Activated naive CD8-positive, alpha-beta T cell treated with anti-CD3 and anti-CD28 coated beads, Interleukin-2, amount 10 ng/mL, durations not matched to agents 7 days and 5 days (primary cell): ENCODE data around the gene PGAP6. TPM values are rescaled to one million over a fixed set of nuclear protein-coding genes. Genes with fewer than 3 reads are reported as not detected.

Experiments
- ATAC-seq: fragments of 150-1000 bp; cut with Tn5 transposase; one replicate; pipeline ENCODE4 v1.10.0; 2021; ENCODE audit warnings: low read depth, moderate library complexity
- POLR2A ChIA-PET: fragments of 350-600 bp; sonication (Branson Sonifier 250); formaldehyde crosslinking; loops from one replicate; lab custom pipeline; 2021; ENCODE audit warnings: antibody characterized with exemption; lab: Charles Lee
- DNase-seq: peaks from one replicate; pipeline ENCODE4 v3.0.0; 2021
- H3K27ac Mint-ChIP-seq: one replicate; pipeline ENCODE4 v1.8.0; 2022; ENCODE audit warnings: mild to moderate bottlenecking, mixed read lengths
- H3K27me3 Mint-ChIP-seq: one replicate; pipeline ENCODE4 v1.8.0; 2022; ENCODE audit warnings: mild to moderate bottlenecking, moderate library complexity, mixed read lengths
- H3K36me3 Mint-ChIP-seq: one replicate; pipeline ENCODE4 v1.8.0; 2021; ENCODE audit warnings: mild to moderate bottlenecking, mixed read lengths
- H3K4me1 Mint-ChIP-seq: one replicate; pipeline ENCODE4 v1.8.0; 2021; ENCODE audit warnings: mixed read lengths
- H3K4me3 Mint-ChIP-seq: one replicate; pipeline ENCODE4 v1.8.0; 2022; ENCODE audit warnings: mild to moderate bottlenecking, moderate library complexity, mixed read lengths
- H3K9me3 Mint-ChIP-seq: one replicate; pipeline ENCODE4 v1.8.0; 2021; ENCODE audit warnings: mixed read lengths
- total RNA-seq, 2 experiments: library from RNA; stranded (reverse); gene quantifications; one replicate each; pipeline ENCODE4 v1.2.3, GENCODE V29; 2021

The PGAP6 gene
- total RNA-seq, 2 experiments from 2014 or later = 58.9 to 59.0 TPM

DNA sequence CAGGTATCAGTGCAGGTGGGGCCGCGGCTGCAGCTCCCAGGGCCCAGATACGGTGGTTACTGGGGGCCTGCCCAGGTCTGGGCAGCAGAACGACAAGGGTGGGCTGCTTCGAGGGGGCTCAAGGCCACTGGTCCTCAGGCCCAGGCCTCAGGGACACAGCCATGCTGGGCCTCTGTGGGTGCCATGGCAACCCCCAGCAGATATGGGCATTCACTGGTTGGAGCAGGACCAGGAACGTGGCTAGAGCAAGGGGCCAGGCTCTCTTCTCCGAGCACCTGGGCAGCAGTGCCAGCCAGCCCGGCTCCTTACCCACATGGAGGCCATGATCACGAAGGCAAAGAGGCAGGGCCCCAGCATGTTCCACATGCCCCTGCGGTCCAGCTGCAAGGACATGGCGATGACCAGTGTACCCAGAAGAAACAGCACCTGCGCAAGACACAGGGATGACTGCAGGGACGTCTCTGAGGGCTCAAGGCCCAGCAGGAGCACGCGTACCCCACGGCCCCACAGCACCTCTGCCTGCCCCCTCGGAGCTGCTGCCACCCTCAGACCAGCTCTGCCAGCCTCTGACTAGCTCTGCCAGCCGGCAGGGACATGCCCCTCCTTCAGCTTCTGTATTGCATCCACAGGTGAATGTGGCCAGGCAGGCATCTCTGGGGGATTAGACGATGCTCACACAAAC lies 9.3 kb downstream of the PGAP6 start:
- DNase-seq (no peak), ATAC-seq (no peak)
- Mint-ChIP-seq H3K4me1 (peaks cover 5% of the 10 kb centered on the region), H3K27me3 (no peaks in the 10 kb centered on the region), H3K9me3 (no peaks in the 10 kb centered on the region), H3K27ac (no peak overlapping the region), H3K4me3 (no peak overlapping the region), H3K36me3 (peaks cover 6% of the 10 kb centered on the region)
- POLR2A ChIA-PET = interaction anchor here (0.6 kb wide), 1 partner anchor 1652 kb away, joined by 3 read pairs; no protein-coding TSS in a partner anchor

GRCh38 chr16:371515-372301 lies 10.1 kb downstream of the PGAP6 start:
- peak overlapping the region; percentile 65 for H3K27ac Mint-ChIP-seq
- H3K36me3 Mint-ChIP-seq = peaks cover 9% of the 10 kb centered on the region
- peak overlapping the region; percentile 19 for H3K4me3 Mint-ChIP-seq
- POLR2A ChIA-PET = interaction anchor here (0.6 to 2.1 kb wide), 4 partner anchors 9 to 1653 kb away, joined by 3 to 27 read pairs (median 6); partner anchors contain the start of genes DECR2 and PGAP6
- ATAC-seq (no peak), DNase-seq (no peak)
- H3K9me3 Mint-ChIP-seq = no peaks in the 10 kb centered on the region
- no peaks in the 10 kb centered on the region for H3K27me3 Mint-ChIP-seq
- H3K4me1 Mint-ChIP-seq = peaks cover 5% of the 10 kb centered on the region

- no peak for ATAC-seq
Observed at GRCh38 chr16:370979-371514, 10.7 kb downstream of the PGAP6 start.

GRCh38 chr16:370443-370842 lies 11.3 kb downstream of the PGAP6 start, which contains the start of gene MRPL28:
TSS of gene MRPL28 (minus strand) at chr16:370538. CDS start at chr16:370218, 320 bp downstream.
- H3K27ac Mint-ChIP-seq = peak within 1 kb of the TSS; percentile 93
- ATAC-seq (peak; percentile 97), DNase-seq (peak; percentile 91)
- H3K27me3 Mint-ChIP-seq = no peaks in the 10 kb centered on the region
- POLR2A ChIA-PET = interaction anchor here (0.9 to 2.1 kb wide), 6 partner anchors 8 to 198 kb away, joined by 5 to 27 read pairs (median 6); partner anchors contain the start of genes DECR2 and PGAP6
- no peaks in the 10 kb centered on the region for H3K9me3 Mint-ChIP-seq
- peaks cover 5% of the 10 kb centered on the region for H3K4me1 Mint-ChIP-seq
- H3K4me3 Mint-ChIP-seq = peak within 1 kb of the TSS; percentile 89
- H3K36me3 Mint-ChIP-seq = peaks cover 9% of the 10 kb centered on the region

More at GRCh38 chr16:370979-371514, 10.7 kb downstream of the PGAP6 start:
- Mint-ChIP-seq H3K4me1 (peaks cover 5% of the 10 kb centered on the region), H3K27me3 (no peaks in the 10 kb centered on the region), H3K27ac (peak overlapping the region; percentile 93), H3K4me3 (peak overlapping the region; percentile 89), H3K36me3 (peaks cover 9% of the 10 kb centered on the region), H3K9me3 (no peaks in the 10 kb centered on the region)
- POLR2A ChIA-PET = interaction anchor here (0.6 to 2.1 kb wide), 7 partner anchors 9 to 304 kb away, joined by 3 to 27 read pairs (median 5); partner anchors contain the start of genes DECR2, PGAP6 and RHBDL1
- DNase-seq = no peak

GRCh38 chr16:369866-370436 lies 11.8 kb downstream of the PGAP6 start:
- POLR2A ChIA-PET = interaction anchor here (1.0 to 2.1 kb wide), 5 partner anchors 8 to 198 kb away, joined by 5 to 27 read pairs (median 7); partner anchors contain the start of genes DECR2 and PGAP6
- ATAC-seq (no peak), DNase-seq (no peak)
- H3K4me3 Mint-ChIP-seq = peak overlapping the region; percentile 64
- peak overlapping the region; percentile 61 for H3K27ac Mint-ChIP-seq
- peaks cover 5% of the 10 kb centered on the region for H3K4me1 Mint-ChIP-seq
- H3K9me3 Mint-ChIP-seq = no peaks in the 10 kb centered on the region
- H3K36me3 Mint-ChIP-seq = peaks cover 9% of the 10 kb centered on the region
- no peaks in the 10 kb centered on the region for H3K27me3 Mint-ChIP-seq

GRCh38 chr16:369275-369865 lies 12.4 kb downstream of the PGAP6 start:
- no peak for ATAC-seq
- POLR2A ChIA-PET = no interaction called here
- Mint-ChIP-seq H3K27me3 (no peaks in the 10 kb centered on the region), H3K27ac (peak overlapping the region; percentile 42), H3K36me3 (peaks cover 9% of the 10 kb centered on the region), H3K4me3 (peak overlapping the region; percentile 64), H3K4me1 (peaks cover 5% of the 10 kb centered on the region), H3K9me3 (no peaks in the 10 kb centered on the region)
- DNase-seq = no peak

DNA sequence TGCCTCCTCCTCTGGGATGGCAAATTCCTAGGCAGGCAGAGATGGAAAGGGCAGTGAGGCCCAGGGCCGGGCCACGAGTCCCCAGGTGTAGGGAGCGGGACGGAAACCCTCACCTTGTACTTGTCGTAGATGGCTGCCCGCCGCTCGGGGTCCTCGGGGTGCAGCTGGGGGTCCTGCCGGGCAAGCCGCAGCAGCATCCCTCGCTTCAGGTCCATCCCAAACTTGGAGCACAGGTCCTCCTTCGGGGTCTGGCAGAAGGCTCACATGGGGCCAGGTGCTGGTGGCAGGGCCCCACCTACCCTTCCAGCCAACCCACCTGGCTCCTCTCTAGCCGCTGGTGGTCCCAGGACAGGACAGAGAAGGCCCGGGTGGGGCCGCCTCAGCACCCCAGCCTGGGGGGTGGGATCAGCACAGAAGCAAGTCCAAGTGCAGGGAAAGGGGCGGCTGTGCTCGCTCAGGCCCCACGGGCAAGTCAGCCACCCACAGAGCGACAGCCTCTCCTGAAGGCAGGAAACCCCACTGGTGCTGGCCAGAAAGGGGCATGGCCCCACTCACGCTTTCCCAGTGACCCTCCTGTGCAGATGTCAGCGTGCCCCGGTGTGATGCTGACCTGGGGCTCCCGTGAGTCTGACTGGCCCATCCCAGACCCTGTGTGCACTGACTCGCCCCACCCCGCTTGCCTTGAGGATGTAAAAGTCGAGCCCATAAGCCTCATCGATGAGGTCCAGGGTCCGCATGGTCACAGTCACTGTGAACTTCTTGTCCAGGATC lies 13.2 kb downstream of the PGAP6 start:
- no peak for DNase-seq
- H3K4me3 Mint-ChIP-seq = no peak overlapping the region
- peak overlapping the region; percentile 42 for H3K27ac Mint-ChIP-seq
- POLR2A ChIA-PET = no interaction called here
- peaks cover 2% of the 10 kb centered on the region for H3K27me3 Mint-ChIP-seq
- H3K4me1 Mint-ChIP-seq = peaks cover 5% of the 10 kb centered on the region
- H3K9me3 Mint-ChIP-seq = no peaks in the 10 kb centered on the region
- peaks cover 9% of the 10 kb centered on the region for H3K36me3 Mint-ChIP-seq
- no peak for ATAC-seq

DNA sequence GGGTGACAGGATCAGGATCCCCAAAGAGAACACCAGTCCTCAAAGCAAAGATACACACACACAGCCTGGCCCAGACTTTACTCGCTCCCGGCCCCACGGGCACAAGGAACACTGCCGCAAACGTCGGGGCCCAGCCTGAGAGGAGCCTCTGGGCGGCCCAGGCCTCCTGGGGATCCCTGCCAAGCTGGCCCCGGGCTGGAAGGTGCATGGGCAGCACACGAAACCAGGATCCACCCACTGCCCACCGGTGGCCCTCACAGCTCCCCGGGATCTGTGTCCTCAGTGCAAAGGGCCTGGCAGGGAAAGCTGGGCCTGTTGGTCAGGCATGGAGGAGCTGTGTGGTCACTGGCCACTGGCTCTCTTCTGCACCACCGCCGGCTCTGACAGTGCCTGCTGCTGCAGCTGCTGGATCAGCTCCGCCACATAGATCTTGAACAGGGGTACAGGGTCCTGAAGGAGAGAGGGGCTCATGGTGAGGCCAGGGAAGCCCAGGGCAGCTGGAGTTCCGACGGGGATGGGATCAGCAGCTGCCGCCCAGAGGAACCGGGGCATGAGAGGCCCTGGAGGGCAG lies 14.4 kb downstream of the PGAP6 start:
- Mint-ChIP-seq H3K4me1 (peaks cover 5% of the 10 kb centered on the region), H3K36me3 (peaks cover 9% of the 10 kb centered on the region), H3K27me3 (peaks cover 3% of the 10 kb centered on the region), H3K27ac (peak overlapping the region; percentile 60), H3K4me3 (no peak overlapping the region), H3K9me3 (no peaks in the 10 kb centered on the region)
- no peak for ATAC-seq
- DNase-seq = no peak
- POLR2A ChIA-PET = no interaction called here

GRCh38 chr16:366476-366875 lies 15.3 kb downstream of the PGAP6 start:
- Mint-ChIP-seq H3K4me3 (no peak overlapping the region), H3K27ac (no peak overlapping the region), H3K36me3 (peaks cover 6% of the 10 kb centered on the region), H3K9me3 (no peaks in the 10 kb centered on the region), H3K27me3 (peaks cover 3% of the 10 kb centered on the region), H3K4me1 (peaks cover 9% of the 10 kb centered on the region)
- ATAC-seq = no peak
- POLR2A ChIA-PET = no interaction called here
- no peak for DNase-seq

DNA sequence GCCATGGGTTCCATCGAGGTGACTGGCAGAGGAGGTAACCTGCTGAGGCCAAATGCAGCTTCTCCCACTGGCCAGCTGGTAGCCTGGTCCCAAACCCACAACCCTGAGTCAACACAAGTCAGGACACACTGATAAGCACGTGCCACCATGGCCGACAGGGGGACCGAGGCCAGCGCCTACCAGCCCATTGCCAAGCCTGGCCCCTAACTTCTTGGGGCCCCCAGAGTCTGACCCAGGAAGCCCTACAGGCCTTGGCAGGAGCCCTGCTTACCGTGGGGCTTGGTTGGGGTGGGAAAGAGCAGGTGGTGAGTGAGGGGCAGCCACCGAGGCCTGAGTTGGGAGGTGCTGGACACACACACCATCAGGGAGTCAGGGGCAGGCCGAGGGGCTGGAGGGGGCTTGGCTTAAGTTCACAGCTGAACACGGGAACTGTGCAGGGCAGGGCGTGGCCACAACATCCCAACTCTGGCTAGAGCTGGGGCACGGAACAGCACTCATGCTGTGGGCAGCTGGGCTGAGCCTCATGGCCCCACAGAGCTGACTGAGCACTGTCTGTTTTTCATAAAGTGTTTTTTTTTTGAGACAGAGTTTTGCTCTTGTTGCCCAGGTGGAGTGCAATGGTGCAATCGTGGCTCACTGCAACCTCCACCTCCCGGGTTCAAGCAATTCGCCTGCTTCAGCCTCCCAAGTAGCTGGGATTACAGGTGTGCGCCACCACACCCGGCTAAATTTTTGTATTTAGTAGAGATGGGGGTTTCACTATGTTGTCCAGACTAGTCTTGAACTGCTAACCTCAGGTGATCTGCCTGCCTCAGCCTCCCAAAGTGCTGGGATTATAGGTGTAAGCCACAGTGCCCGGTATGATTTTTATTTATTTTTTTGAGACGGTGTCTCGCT lies 16.9 kb downstream of the PGAP6 start:
- Mint-ChIP-seq H3K4me3 (no peak overlapping the region), H3K27me3 (peaks cover 3% of the 10 kb centered on the region), H3K9me3 (no peaks in the 10 kb centered on the region), H3K27ac (no peak overlapping the region), H3K4me1 (peaks cover 4% of the 10 kb centered on the region), H3K36me3 (peaks cover 3% of the 10 kb centered on the region)
- ATAC-seq (no peak), DNase-seq (no peak)
- POLR2A ChIA-PET = interaction anchor here (0.7 kb wide), 1 partner anchor 10 kb away, joined by 3 read pairs; no protein-coding TSS in a partner anchor
